Measurements from ENCODE around the gene ZNF672.

The ZNF672 gene

DNA sequence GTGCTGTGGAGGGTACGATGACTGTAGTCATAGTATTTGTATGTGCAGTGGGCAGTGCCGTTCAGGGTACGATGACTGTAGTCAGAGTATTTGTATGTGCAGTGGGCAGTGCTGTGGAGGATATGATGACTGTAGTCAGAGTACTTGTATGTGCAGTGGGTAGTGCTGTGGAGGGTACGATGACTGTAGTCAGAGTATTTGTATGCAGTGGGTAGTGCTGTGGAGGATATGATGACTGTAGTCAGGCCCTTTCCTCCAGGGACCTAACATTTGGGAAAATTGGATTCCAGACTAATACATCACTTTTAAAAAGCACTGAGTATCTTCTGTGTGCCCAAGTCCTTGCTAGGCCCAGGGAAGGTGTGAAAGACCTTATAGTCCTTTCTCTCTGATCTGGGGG is 2.9 kb downstream of the ZNF672 start:
- no peak for TF ChIP-seq GATA2 (IDR thresholded peaks at IDR 0.05; ENCODE audit: low read depth, low read length)
- TF ChIP-seq GATA3 (IDR thresholded peaks at IDR 0.05; ENCODE audit: low read depth, low read length): no peak

DNA sequence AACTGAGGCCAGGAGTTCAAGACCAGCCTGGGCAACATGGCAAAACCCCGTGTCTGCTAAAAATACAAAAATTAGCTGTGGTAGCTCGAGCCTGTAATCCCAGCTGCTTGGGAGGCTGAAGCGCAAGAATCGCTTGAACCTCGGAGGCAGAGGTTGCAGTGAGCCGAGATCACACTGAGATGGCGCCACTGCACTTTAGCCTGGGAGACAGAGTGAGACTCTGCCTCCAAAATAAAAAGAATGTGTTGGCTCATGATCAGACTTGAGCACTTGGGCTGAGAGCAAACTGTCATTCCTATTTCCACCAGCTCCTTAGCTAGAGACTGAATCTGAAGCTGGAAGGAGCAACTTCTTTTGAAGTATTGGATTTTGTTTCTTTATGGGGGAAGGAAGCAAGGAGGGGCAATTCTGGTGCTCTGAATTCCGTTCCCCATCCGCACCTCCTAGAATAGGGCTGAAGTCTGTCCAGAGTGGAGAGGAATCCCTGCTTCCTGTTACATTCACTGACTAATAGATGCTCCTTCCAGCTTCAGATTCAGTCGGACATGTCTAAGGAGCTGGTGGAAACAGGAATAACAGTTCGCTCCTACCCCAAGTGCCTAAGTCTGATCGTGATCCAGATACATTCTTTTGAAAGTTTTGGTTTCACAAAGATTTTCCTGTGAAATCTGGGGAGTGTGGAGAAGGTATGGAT is 3.8 kb downstream of the ZNF672 start:
- no peak for TF ChIP-seq GATA3 (IDR thresholded peaks at IDR 0.05; ENCODE audit: low read depth, low read length)
- TF ChIP-seq GATA2 (IDR thresholded peaks at IDR 0.05; ENCODE audit: low read depth, low read length): no peak

DNA sequence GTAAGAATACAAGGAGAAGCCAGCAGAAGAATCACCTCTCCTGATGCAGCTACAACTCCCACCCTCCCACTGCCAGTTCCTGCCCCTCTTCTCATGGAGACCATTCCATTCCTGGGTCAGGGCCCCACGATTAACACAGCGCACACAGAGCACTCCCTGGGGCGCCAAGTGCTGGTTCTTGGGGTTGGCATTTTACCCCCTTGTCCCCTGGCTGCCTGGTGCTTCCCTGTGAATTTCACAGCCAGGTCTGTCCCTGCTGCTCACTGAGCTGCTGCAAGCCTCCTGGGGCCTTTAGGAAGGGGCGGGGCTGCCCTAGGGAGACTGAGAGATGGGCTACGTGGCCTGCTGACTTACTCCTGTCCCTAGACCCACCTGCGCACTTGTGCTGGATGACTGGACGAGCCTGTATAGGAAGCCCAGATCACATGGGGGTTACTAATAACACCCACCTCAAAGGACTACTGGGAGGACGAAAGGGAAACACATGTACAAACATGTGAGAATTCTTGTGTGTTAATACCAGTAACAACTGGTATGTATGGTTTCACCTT is 4.8 kb downstream of the ZNF672 start:
- TF ChIP-seq GATA3 (IDR thresholded peaks at IDR 0.05; ENCODE audit: low read depth, low read length): no peak
- no peak for TF ChIP-seq GATA2 (IDR thresholded peaks at IDR 0.05; ENCODE audit: low read depth, low read length)

DNA sequence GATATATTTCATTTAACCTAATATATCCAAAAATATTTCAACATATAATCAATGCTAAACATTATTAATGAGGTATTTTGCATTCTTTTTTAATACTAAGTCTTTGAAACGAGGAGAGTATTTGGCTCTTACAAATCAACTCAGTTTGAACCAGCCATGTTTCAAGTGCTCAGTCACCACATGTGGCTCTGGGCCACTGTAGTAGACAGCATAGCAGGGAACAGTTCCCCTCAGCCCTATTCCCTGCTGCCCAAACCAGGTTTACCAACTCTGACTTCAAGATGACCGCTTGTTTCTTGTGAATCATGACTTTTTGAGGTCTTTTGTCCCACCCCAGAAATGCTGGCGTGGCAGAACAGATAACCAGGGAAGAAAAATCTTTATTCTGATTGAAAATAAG is 5.7 kb downstream of the ZNF672 start:
- TF ChIP-seq GATA2 (IDR thresholded peaks at IDR 0.05; ENCODE audit: low read depth, low read length) (no peak), GATA3 (IDR thresholded peaks at IDR 0.05; ENCODE audit: low read depth, low read length) (no peak)

DNA sequence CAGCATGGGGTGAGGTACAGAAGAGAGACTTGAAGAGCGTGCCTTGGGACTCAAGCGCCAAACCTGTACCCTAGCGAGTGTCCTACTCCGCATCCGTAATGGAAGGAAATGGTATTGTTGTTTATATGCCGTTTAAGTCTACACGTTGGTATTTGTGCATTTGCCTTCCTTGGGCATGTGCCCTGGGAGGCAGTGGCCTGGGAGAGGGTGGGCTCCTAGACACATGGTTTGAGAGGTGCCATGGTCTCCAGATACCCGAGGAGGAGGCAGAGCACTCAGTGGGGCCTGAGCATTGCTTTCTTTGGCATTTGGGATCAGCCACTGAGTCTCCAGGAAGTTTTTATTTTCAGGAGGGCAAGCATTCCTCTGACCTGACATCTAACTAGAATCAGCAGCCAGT is 6.5 kb downstream of the ZNF672 start:
- TF ChIP-seq GATA3 (IDR thresholded peaks at IDR 0.05; ENCODE audit: low read depth, low read length): no peak
- TF ChIP-seq GATA2 (IDR thresholded peaks at IDR 0.05; ENCODE audit: low read depth, low read length): no peak

DNA sequence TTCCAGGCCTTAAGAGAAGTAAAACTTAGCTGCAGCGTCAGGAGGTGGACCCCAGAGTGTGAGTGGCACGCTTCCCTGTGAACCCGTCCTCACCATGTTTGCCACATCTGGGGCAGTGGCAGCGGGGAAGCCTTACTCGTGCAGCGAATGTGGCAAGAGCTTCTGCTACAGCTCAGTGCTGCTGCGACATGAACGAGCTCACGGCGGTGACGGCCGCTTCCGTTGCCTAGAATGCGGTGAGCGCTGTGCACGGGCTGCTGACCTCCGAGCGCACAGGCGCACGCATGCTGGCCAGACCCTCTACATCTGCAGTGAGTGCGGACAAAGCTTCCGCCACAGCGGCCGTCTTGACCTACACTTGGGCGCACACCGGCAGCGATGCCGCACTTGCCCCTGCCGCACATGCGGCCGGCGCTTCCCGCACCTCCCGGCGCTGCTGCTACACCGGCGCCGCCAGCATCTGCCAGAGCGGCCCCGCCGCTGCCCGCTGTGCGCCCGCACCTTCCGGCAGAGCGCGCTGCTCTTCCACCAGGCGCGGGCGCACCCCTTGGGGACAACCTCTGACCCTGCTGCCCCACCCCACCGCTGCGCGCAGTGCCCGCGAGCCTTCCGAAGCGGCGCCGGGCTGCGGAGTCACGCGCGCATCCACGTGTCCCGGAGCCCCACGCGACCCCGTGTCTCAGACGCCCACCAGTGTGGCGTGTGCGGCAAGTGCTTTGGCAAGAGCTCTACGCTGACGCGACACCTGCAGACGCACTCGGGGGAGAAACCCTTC is 9.3 kb downstream of the ZNF672 start:
- TF ChIP-seq GATA3 (IDR thresholded peaks at IDR 0.05; ENCODE audit: low read depth, low read length): no peak
- no peak for TF ChIP-seq GATA2 (IDR thresholded peaks at IDR 0.05; ENCODE audit: low read depth, low read length)

DNA sequence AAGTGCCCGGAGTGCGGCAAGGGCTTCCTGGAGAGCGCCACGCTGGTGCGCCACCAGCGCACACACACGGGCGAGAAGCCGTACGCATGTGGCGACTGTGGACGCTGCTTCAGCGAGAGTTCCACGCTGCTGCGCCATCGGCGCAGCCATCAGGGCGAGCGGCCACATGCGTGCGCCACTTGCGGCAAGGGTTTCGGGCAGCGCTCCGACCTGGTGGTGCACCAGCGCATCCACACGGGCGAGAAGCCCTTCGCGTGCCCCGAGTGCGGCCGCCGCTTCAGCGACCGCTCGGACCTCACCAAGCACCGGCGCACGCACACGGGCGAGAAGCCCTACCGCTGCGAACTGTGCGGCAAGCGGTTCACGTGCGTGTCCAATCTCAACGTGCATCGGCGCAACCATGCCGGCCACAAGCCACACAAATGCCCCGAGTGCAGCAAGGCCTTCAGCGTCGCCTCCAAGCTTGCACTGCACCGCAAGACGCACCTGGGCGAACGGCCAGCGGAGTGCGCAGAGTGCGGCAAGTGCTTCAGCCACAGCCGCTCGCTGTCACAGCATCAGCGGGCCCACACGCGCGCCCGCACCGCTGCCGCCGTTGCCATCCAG is 10.0 kb downstream of the ZNF672 start:
- no peak for TF ChIP-seq GATA2 (IDR thresholded peaks at IDR 0.05; ENCODE audit: low read depth, low read length)

DNA sequence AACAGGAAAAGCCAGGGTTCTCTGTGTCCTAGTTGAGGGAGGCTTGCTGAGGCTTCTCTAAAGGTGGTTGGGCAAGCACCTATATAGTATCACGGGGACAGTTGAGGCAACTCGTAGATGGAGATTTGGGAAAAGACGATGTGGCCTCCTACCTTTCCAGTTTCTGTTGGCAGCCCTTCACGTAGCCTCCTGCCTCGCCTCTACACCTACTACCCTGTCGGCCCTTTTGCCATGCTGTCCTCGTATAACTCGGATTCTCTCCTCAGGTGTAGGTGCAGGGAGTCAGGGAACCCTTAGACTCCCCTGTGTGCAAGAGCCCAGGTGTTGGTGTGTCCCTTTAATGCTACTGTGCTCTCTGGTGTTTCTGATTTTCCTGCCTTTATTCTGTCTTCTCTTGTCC is 10.6 kb downstream of the ZNF672 start:
- no peak for TF ChIP-seq GATA2 (IDR thresholded peaks at IDR 0.05; ENCODE audit: low read depth, low read length)
- no peak for TF ChIP-seq GATA3 (IDR thresholded peaks at IDR 0.05; ENCODE audit: low read depth, low read length)

DNA sequence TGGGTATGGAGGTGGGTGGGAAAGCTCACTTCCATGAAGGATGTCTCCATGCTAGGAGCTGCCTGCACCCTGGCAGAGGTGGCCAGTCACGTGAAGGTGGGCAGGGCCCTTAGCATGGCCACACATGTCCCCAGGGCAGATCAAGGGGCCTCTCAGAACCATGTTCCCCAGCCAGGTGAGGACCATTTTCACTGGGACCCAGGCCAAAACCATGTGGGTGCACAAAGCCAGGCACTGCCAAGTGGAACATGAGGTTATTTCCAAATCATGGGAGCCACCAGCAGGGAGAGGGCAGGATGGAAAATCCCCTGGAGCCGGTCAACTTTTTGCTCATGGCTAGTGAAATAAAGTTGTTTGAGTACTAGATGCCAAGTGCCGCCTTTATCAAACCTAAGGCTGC is 11.1 kb downstream of the ZNF672 start:
- TF ChIP-seq GATA3 (IDR thresholded peaks at IDR 0.05; ENCODE audit: low read depth, low read length) (no peak), GATA2 (IDR thresholded peaks at IDR 0.05; ENCODE audit: low read depth, low read length) (no peak)

DNA sequence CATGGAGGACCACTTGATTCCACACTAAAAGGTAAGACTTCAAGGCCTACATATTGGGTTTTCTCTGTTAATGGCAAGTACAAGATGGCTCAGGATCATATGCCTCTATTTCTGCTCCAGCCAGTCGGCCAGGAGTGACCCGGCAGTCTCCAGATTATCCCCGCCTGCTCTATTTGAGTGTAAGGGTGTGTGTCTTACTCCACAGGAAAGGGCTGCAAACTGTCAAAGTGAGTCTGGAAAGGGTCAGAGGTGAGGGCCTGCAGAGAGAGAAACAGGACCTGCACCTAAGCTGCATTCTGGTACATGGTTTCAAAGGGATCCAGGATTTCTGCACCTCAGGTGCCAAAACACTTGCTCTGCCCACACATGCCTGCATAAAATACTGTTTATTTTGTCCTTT is 11.6 kb downstream of the ZNF672 start:
- TF ChIP-seq GATA3 (IDR thresholded peaks at IDR 0.05; ENCODE audit: low read depth, low read length): no peak
- TF ChIP-seq GATA2 (IDR thresholded peaks at IDR 0.05; ENCODE audit: low read depth, low read length): no peak

DNA sequence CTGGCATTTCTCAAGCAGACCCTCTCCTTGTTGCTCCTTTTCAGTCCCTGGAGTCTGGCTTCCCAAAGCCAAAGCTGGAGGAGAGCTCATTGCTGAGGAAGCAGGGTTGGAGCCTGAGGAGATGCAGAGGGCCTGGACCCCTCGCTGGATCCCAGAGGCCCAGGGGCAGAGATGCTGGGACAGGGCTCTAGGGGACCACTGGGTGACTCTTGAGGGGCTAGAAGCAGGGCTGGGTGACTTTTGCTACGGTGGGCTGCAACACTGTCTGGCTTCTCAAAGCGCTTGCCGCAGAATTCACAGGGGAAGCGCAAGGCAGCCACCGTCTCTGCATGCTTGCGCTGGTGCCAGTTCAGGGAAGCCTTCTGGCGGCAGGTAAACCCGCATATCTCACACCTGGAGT is 12.1 kb downstream of the ZNF672 start:
- no peak for TF ChIP-seq GATA2 (IDR thresholded peaks at IDR 0.05; ENCODE audit: low read depth, low read length)
- no peak for TF ChIP-seq GATA3 (IDR thresholded peaks at IDR 0.05; ENCODE audit: low read depth, low read length)

DNA sequence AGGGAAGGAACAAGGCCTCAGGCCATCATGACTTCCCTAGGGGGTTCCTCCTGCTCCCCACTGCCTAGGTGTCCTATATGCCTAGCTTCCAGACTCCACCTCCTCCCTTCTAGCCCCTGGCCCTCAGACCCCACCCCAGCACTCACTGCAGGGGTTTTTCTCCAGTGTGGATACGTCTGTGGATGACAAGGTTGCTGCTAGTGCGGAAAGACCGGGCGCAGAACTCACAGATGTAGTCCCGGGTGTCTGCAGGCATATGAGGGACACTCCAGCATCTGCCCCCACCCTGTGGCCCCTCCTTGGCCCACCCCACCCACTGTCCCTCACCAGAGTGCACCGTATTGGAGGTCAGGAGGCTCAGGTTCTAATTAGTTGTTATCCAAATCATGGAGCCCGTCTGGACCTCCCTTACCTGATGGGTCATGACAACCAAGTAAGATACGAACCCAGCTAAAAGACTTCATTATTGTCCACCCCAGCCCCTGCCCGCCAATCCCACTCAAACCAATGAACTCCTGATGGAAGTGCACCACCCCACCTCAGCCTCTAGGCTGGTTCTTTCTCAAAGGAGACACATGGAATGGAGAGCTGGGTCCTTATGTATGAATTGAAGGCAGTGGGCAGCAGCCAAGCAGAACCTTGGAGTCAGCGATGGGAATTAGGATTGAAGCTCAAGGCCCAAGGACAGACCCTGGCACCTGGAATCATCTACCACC is 12.7 kb downstream of the ZNF672 start:
- TF ChIP-seq GATA2 (IDR thresholded peaks at IDR 0.05; ENCODE audit: low read depth, low read length) (no peak), GATA3 (IDR thresholded peaks at IDR 0.05; ENCODE audit: low read depth, low read length) (no peak)

DNA sequence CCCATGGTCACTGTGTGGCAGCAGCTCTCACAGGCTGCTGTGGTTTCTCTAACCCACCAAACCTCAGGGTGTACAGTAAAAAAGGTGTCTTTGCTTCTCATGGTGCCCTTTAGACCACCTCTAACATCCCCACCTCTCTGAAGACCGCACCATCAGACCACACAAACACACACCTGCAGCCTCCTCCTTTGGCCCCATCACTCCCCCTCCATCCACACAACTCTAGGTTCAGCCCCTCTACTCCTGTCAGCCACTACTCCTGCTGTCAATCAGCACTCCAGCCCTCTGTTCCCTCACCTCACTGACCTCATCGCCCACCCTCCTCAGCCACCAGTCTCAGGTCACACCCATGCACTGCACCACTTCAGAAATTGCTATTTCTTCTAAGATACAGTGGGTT is 13.4 kb downstream of the ZNF672 start:
- no peak for TF ChIP-seq GATA2 (IDR thresholded peaks at IDR 0.05; ENCODE audit: low read depth, low read length)
